Measurements from ENCODE around the gene GRIK3.

The GRIK3 gene

GRCh38 chr1:36781098-36781497, 253.2 kb downstream of the GRIK3 start:
- H2AFZ ChIP-seq (ENCODE audit: low read depth, low read length) = no peak overlapping the region
- H3K4me3 ChIP-seq (ENCODE audit: low read length) = no peak overlapping the region
- H3K4me2 ChIP-seq (ENCODE audit: low read length) = no peak overlapping the region
- H3K9ac ChIP-seq (ENCODE audit: low read length) = no peak overlapping the region
- no peaks in the 10 kb centered on the region for H3K79me2 ChIP-seq (ENCODE audit: low read length)
- TF ChIP-seq EZH2phosphoT487 (IDR thresholded peaks at IDR 0.05; ENCODE audit: low read depth) (no peak), CTCF (IDR thresholded peaks at IDR 0.05; ENCODE audit: low read depth, low read length) (no peak)
- H3K36me3 ChIP-seq (replicated peaks; ENCODE audit: low read depth, low read length) = no peaks in the 10 kb centered on the region
- no peaks in the 10 kb centered on the region for H4K20me1 ChIP-seq (ENCODE audit: insufficient read depth, low read length)
- H3K27ac ChIP-seq (ENCODE audit: low read length) = no peak overlapping the region
- no peaks in the 10 kb centered on the region; the same call in 1 of the 2 replicates for H3K27me3 ChIP-seq (ENCODE audit: low read depth, low read length)
- H3K4me1 ChIP-seq (ENCODE audit: low read length) = no peaks in the 10 kb centered on the region
- H3K9me3 ChIP-seq (ENCODE audit: insufficient read depth, low read length) = no peaks in the 10 kb centered on the region

- no peaks in the 10 kb centered on the region for H3K9me3 ChIP-seq (ENCODE audit: insufficient read depth, low read length)
- H3K79me2 ChIP-seq (ENCODE audit: low read length) = no peaks in the 10 kb centered on the region
- no peak overlapping the region for H3K27ac ChIP-seq (ENCODE audit: low read length)
- H4K20me1 ChIP-seq (ENCODE audit: insufficient read depth, low read length) = no peaks in the 10 kb centered on the region
- TF ChIP-seq CTCF (IDR thresholded peaks at IDR 0.05; ENCODE audit: low read depth, low read length) (no peak), EZH2phosphoT487 (IDR thresholded peaks at IDR 0.05; ENCODE audit: low read depth) (no peak)
- no peak overlapping the region for H2AFZ ChIP-seq (ENCODE audit: low read depth, low read length)
- no peak overlapping the region for H3K9ac ChIP-seq (ENCODE audit: low read length)
- H3K27me3 ChIP-seq (ENCODE audit: low read depth, low read length) = no peaks in the 10 kb centered on the region; the same call in 1 of the 2 replicates
- H3K4me2 ChIP-seq (ENCODE audit: low read length) = no peak overlapping the region
- H3K36me3 ChIP-seq (replicated peaks; ENCODE audit: low read depth, low read length) = no peaks in the 10 kb centered on the region
- H3K4me1 ChIP-seq (ENCODE audit: low read length) = no peaks in the 10 kb centered on the region
- no peak overlapping the region for H3K4me3 ChIP-seq (ENCODE audit: low read length)
These were observed 255.6 kb downstream of the GRIK3 start for GRCh38 chr1:36778740-36779139.

DNA sequence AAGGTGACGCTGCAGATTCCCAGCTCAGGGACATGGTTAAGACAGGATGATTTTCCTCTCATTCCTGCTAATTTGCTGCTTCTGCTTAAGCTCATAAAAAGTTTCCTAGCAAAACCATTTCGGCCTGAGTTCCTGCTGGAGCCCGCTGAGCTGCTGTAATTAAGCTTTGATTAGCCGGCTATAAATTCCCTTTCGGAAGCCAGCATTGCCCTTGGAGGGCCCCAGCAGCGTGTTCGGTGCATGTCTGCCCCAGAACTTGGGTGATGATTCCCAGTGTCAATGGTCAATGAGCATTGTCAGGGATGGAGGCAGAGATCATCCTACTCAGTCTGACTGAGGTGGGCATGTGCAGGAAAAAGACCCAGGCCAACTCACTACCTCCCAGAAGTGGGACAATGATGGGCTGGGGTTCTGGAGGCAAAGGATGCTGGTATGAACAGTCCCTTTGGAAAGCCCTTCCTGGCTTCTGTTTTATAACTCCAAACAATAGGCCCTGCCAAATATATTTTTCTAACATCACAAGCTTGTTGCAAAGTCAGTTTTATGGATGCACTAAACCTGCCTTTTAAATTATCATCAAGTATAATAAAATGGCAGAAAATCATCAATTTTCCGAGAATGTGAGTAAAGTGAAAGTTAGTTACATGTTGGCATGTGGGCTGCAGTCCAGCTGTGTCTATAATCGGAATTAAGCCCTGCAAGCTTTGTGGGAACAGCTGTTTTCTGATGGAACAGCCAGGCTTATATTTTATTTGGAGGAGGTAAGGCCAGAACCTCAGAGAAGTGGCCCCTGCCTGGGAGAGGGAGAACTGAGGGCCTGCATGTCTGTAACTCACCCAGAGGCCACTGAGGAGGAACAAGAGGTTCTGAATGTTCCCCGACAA, 257.1 kb downstream of the GRIK3 start:
- no peaks in the 10 kb centered on the region for H3K79me2 ChIP-seq (ENCODE audit: low read length)
- no peaks in the 10 kb centered on the region for H3K36me3 ChIP-seq (replicated peaks; ENCODE audit: low read depth, low read length)
- no peaks in the 10 kb centered on the region for H3K4me1 ChIP-seq (ENCODE audit: low read length)
- no peak overlapping the region for H3K9ac ChIP-seq (ENCODE audit: low read length)
- H3K27ac ChIP-seq (ENCODE audit: low read length) = no peak overlapping the region
- no peak overlapping the region for H3K4me3 ChIP-seq (ENCODE audit: low read length)
- H3K9me3 ChIP-seq (ENCODE audit: insufficient read depth, low read length) = no peaks in the 10 kb centered on the region
- H2AFZ ChIP-seq (ENCODE audit: low read depth, low read length) = no peak overlapping the region
- TF ChIP-seq CTCF (IDR thresholded peaks at IDR 0.05; ENCODE audit: low read depth, low read length) = no peak
- no peak for TF ChIP-seq EZH2phosphoT487 (IDR thresholded peaks at IDR 0.05; ENCODE audit: low read depth)
- H3K27me3 ChIP-seq (ENCODE audit: low read depth, low read length) = no peaks in the 10 kb centered on the region; the same call in 1 of the 2 replicates
- H3K4me2 ChIP-seq (ENCODE audit: low read length) = no peak overlapping the region
- H4K20me1 ChIP-seq (ENCODE audit: insufficient read depth, low read length) = no peaks in the 10 kb centered on the region

DNA sequence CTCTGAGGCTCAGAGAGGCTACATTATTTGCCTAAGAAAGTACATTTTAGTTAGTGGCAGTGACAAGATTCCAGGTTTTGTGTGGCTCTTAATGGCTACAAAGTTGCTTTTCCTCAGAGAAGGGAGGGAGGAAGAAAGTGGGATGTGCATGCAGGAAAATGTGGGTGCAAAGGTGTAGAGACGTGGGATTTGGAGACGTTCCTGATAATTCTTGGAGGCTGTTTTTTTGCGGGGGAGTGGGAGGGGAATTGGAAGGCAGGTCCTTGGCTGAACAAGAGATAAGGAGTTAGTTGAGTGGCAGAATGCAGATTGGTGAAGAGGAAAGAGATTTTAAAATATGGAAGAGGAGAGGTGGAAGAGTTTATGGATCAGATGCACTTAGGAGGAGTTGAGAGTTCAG, 258.1 kb downstream of the GRIK3 start:
- H3K4me1 ChIP-seq (ENCODE audit: low read length) = no peaks in the 10 kb centered on the region
- H3K4me2 ChIP-seq (ENCODE audit: low read length) = no peak overlapping the region
- no peaks in the 10 kb centered on the region; the same call in 1 of the 2 replicates for H3K27me3 ChIP-seq (ENCODE audit: low read depth, low read length)
- no peaks in the 10 kb centered on the region for H3K9me3 ChIP-seq (ENCODE audit: insufficient read depth, low read length)
- no peaks in the 10 kb centered on the region for H3K79me2 ChIP-seq (ENCODE audit: low read length)
- H3K36me3 ChIP-seq (replicated peaks; ENCODE audit: low read depth, low read length) = no peaks in the 10 kb centered on the region
- H4K20me1 ChIP-seq (ENCODE audit: insufficient read depth, low read length) = no peaks in the 10 kb centered on the region
- no peak overlapping the region for H2AFZ ChIP-seq (ENCODE audit: low read depth, low read length)
- no peak overlapping the region for H3K4me3 ChIP-seq (ENCODE audit: low read length)
- no peak overlapping the region for H3K27ac ChIP-seq (ENCODE audit: low read length)
- no peak overlapping the region for H3K9ac ChIP-seq (ENCODE audit: low read length)
- TF ChIP-seq EZH2phosphoT487 (IDR thresholded peaks at IDR 0.05; ENCODE audit: low read depth) = no peak
- TF ChIP-seq CTCF (IDR thresholded peaks at IDR 0.05; ENCODE audit: low read depth, low read length) = no peak
